OCI-LY7 (cell line): ENCODE results near the gene DGKQ.

Experiments
- EZH2phosphoT487 ChIP-seq: fragments of 200-600 bp; sonication (generic); IDR thresholded peaks from 2 replicates; pipeline ENCODE4 v1.6.1; 2018; ENCODE audit warnings: low read depth, borderline replicate concordance, mild to moderate bottlenecking, mixed run types, antibody characterized with exemption, low read length, moderate library complexity, mixed read lengths
- TF ChIP-seq, protein P1 (sequence below): fragments of 200-600 bp; sonication (generic); conservative IDR thresholded peaks from 2 replicates; pipeline ENCODE4 v1.5.1; 2014; ENCODE audit warnings: mild to moderate bottlenecking, antibody characterized with exemption, low read length, moderate library complexity, mixed read lengths

GRCh38 chr4:958314-958665 is 15.1 kb downstream of the DGKQ start:
- TF ChIP-seq, protein P1, sequence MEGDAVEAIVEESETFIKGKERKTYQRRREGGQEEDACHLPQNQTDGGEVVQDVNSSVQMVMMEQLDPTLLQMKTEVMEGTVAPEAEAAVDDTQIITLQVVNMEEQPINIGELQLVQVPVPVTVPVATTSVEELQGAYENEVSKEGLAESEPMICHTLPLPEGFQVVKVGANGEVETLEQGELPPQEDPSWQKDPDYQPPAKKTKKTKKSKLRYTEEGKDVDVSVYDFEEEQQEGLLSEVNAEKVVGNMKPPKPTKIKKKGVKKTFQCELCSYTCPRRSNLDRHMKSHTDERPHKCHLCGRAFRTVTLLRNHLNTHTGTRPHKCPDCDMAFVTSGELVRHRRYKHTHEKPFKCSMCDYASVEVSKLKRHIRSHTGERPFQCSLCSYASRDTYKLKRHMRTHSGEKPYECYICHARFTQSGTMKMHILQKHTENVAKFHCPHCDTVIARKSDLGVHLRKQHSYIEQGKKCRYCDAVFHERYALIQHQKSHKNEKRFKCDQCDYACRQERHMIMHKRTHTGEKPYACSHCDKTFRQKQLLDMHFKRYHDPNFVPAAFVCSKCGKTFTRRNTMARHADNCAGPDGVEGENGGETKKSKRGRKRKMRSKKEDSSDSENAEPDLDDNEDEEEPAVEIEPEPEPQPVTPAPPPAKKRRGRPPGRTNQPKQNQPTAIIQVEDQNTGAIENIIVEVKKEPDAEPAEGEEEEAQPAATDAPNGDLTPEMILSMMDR: no peak
- TF ChIP-seq EZH2phosphoT487: no peak
